HepG2 (cell line): ENCODE results near the gene PHF10. TPM values are rescaled to one million over a fixed set of nuclear protein-coding genes. Genes with fewer than 3 reads are reported as not detected.

Experiments used
- AKAP8 ChIP-seq: sonication (generic); formaldehyde crosslinking; IDR thresholded peaks from 2 replicates; pipeline ENCODE4 v1.5.1; 2020; ENCODE audit warnings: mild to moderate bottlenecking, missing genetic modification reagents
- KDM6A ChIP-seq: IDR thresholded peaks from 2 replicates; pipeline ENCODE4 v1.6.1; 2016; ENCODE audit warnings: low read depth
- NPAS2 ChIP-seq: sonication (generic); formaldehyde crosslinking; IDR thresholded peaks from 2 replicates; pipeline ENCODE4 v1.8.0; 2022; ENCODE audit warnings: mild to moderate bottlenecking, missing genetic modification reagents, borderline replicate concordance
- RERE ChIP-seq: IDR thresholded peaks from 2 replicates; pipeline ENCODE4 v1.6.1; 2016; ENCODE audit warnings: low read depth, missing genetic modification reagents, missing compliant biosample characterization
- SALL1 ChIP-seq: sonication (generic); formaldehyde crosslinking; IDR thresholded peaks from 2 replicates; pipeline ENCODE4 v1.8.0; 2022; ENCODE audit warnings: mild to moderate bottlenecking, missing genetic modification reagents
- TAF15 ChIP-seq: fragments of 200-400 bp; formaldehyde crosslinking; IDR thresholded peaks from one replicate; pipeline ENCODE4 v1.6.1; 2018; ENCODE audit warnings: mild to moderate bottlenecking, low read depth, low read length; ENCODE audit not compliant: poor library complexity, severe bottlenecking
- ZNF44 ChIP-seq: sonication (generic); formaldehyde crosslinking; IDR thresholded peaks from 2 replicates; pipeline ENCODE4 v1.5.1; 2020; ENCODE audit warnings: mild to moderate bottlenecking, missing genetic modification reagents
- ZNF446 ChIP-seq: sonication (generic); formaldehyde crosslinking; IDR thresholded peaks from 2 replicates; pipeline ENCODE4 v1.5.0; 2020; ENCODE audit warnings: mild to moderate bottlenecking, missing genetic modification reagents
- ZNF451 ChIP-seq: sonication (generic); formaldehyde crosslinking; IDR thresholded peaks from 2 replicates; pipeline ENCODE4 v1.5.0; 2020; ENCODE audit warnings: mild to moderate bottlenecking, missing genetic modification reagents
- ZNF761 ChIP-seq: sonication (generic); formaldehyde crosslinking; conservative IDR thresholded peaks from 2 replicates; pipeline ENCODE4 v1.4.0; 2020; ENCODE audit warnings: mild to moderate bottlenecking, missing genetic modification reagents
- polyA plus RNA-seq, 8 experiments: library from polyadenylated mRNA; depleted of rRNA in 3 of 8; stranded (reverse) in 7 of 8; unstranded in 1 of 8; fragments of >200 nt; fragmentation: Illumina TruSeq in 4 of 8; extraction: Trizol in 4 of 8; gene quantifications; 2 replicates each; pipeline versions ENCODE4 v1.2.1 to v1.2.3, GENCODE V29; 2011 to 2016; ENCODE audit warnings: low read depth in 4 of 8, missing spikeins in 1 of 8, mixed read lengths in 1 of 8; ENCODE audit not compliant: insufficient read depth in 1 of 8
- total RNA-seq, 5 experiments: library from RNA; depleted of rRNA; stranded (reverse); fragments of >200 nt; fragmentation: Illumina TruSeq; extraction: Trizol; gene quantifications; 2 replicates each; pipeline ENCODE4 v1.2.3, GENCODE V29; 2016; ENCODE audit warnings: low read depth in 1 of 5
- TF ChIP-seq, protein P1 (sequence below): sonication (generic); formaldehyde crosslinking; IDR thresholded peaks from 2 replicates; pipeline ENCODE4 v1.5.0; 2020; ENCODE audit warnings: mild to moderate bottlenecking, missing genetic modification reagents, borderline replicate concordance
- TF ChIP-seq, protein P2 (sequence below): sonication (generic); formaldehyde crosslinking; IDR thresholded peaks from 2 replicates; pipeline ENCODE4 v1.4.0; 2020; ENCODE audit warnings: mild to moderate bottlenecking, missing genetic modification reagents, borderline replicate concordance

PHF10 gene
- total and polyA plus RNA-seq, 2 of the 13 experiments (the other 11 are each of a cell fraction or from before 2014, with no cell fraction given), result 42.1 to 84.1 TPM

- TF ChIP-seq, protein P1, sequence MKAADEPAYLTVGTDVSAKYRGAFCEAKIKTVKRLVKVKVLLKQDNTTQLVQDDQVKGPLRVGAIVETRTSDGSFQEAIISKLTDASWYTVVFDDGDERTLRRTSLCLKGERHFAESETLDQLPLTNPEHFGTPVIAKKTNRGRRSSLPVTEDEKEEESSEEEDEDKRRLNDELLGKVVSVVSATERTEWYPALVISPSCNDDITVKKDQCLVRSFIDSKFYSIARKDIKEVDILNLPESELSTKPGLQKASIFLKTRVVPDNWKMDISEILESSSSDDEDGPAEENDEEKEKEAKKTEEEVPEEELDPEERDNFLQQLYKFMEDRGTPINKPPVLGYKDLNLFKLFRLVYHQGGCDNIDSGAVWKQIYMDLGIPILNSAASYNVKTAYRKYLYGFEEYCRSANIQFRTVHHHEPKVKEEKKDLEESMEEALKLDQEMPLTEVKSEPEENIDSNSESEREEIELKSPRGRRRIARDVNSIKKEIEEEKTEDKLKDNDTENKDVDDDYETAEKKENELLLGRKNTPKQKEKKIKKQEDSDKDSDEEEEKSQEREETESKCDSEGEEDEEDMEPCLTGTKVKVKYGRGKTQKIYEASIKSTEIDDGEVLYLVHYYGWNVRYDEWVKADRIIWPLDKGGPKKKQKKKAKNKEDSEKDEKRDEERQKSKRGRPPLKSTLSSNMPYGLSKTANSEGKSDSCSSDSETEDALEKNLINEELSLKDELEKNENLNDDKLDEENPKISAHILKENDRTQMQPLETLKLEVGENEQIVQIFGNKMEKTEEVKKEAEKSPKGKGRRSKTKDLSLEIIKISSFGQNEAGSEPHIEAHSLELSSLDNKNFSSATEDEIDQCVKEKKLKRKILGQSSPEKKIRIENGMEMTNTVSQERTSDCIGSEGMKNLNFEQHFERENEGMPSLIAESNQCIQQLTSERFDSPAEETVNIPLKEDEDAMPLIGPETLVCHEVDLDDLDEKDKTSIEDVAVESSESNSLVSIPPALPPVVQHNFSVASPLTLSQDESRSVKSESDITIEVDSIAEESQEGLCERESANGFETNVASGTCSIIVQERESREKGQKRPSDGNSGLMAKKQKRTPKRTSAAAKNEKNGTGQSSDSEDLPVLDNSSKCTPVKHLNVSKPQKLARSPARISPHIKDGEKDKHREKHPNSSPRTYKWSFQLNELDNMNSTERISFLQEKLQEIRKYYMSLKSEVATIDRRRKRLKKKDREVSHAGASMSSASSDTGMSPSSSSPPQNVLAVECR (CRISPR knock-in tag), result peak; percentile 65
- TF ChIP-seq ZNF44 (peak; percentile 84; the same call in 1 of the 2 replicates), NPAS2 (peak; percentile 93; the same call in 1 of the 2 replicates), AKAP8 (CRISPR knock-in tag) (0 out of 2 replicates have a peak, but pooled peaks have one; percentile 15), SALL1 (CRISPR knock-in tag) (peak; percentile 77; the same call in 1 of the 2 replicates), ZNF761 (CRISPR knock-in tag) (0 out of 2 replicates have a peak, but pooled peaks have one; percentile 30), ZNF446 (CRISPR knock-in tag) (0 out of 2 replicates have a peak, but pooled peaks have one; percentile 1), TAF15 (no peak), KDM6A (CRISPR knock-in tag) (peak; percentile 70; the same call in 1 of the 2 replicates), RERE (CRISPR knock-in tag) (peak; percentile 67; the same call in 1 of the 2 replicates), ZNF451 (CRISPR knock-in tag) (no peak)
- TF ChIP-seq, protein P2, sequence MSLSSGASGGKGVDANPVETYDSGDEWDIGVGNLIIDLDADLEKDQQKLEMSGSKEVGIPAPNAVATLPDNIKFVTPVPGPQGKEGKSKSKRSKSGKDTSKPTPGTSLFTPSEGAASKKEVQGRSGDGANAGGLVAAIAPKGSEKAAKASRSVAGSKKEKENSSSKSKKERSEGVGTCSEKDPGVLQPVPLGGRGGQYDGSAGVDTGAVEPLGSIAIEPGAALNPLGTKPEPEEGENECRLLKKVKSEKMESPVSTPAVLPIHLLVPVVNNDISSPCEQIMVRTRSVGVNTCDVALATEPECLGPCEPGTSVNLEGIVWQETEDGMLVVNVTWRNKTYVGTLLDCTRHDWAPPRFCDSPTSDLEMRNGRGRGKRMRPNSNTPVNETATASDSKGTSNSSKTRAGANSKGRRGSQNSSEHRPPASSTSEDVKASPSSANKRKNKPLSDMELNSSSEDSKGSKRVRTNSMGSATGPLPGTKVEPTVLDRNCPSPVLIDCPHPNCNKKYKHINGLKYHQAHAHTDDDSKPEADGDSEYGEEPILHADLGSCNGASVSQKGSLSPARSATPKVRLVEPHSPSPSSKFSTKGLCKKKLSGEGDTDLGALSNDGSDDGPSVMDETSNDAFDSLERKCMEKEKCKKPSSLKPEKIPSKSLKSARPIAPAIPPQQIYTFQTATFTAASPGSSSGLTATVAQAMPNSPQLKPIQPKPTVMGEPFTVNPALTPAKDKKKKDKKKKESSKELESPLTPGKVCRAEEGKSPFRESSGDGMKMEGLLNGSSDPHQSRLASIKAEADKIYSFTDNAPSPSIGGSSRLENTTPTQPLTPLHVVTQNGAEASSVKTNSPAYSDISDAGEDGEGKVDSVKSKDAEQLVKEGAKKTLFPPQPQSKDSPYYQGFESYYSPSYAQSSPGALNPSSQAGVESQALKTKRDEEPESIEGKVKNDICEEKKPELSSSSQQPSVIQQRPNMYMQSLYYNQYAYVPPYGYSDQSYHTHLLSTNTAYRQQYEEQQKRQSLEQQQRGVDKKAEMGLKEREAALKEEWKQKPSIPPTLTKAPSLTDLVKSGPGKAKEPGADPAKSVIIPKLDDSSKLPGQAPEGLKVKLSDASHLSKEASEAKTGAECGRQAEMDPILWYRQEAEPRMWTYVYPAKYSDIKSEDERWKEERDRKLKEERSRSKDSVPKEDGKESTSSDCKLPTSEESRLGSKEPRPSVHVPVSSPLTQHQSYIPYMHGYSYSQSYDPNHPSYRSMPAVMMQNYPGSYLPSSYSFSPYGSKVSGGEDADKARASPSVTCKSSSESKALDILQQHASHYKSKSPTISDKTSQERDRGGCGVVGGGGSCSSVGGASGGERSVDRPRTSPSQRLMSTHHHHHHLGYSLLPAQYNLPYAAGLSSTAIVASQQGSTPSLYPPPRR (CRISPR knock-in tag), result peak; percentile 40; the same call in 1 of the 2 replicates
Measured at GRCh38 chr6:169725125-169726048, 1.1 kb upstream of the PHF10 start (continued).
